OCI-LY1 (cell line): Measurements from ENCODE around the gene FABP6.

Experiments used
- H2AFZ ChIP-seq: fragments of 200-600 bp; sonication (generic), shearing (Covaris generic); 2 replicates; pipeline ENCODE4 v1.6.0; 2014; ENCODE audit warnings: antibody characterized with exemption, mild to moderate bottlenecking, low read length
- H3F3A ChIP-seq: fragments of 200-600 bp; sonication (generic), shearing (Covaris generic); 2 replicates; pipeline ENCODE4 v1.6.0; 2014; ENCODE audit warnings: mild to moderate bottlenecking, antibody characterized with exemption, low read length, moderate library complexity; ENCODE audit not compliant: insufficient read depth
- H3K27ac ChIP-seq: fragments of 200-600 bp; sonication (generic); 2 replicates; pipeline ENCODE4 v1.5.1; 2014; ENCODE audit warnings: low read length, mixed run types, mild to moderate bottlenecking, low read depth; ENCODE audit not compliant: poor library complexity, severe bottlenecking
- H3K27me3 ChIP-seq: fragments of 200-600 bp; sonication (generic); 2 replicates; pipeline ENCODE4 v1.6.0; 2014; ENCODE audit warnings: antibody characterized with exemption, mild to moderate bottlenecking, low read length, moderate library complexity; ENCODE audit not compliant: insufficient read depth
- H3K36me3 ChIP-seq: fragments of 200-600 bp; sonication (generic); 2 replicates; pipeline ENCODE4 v1.6.1; 2014; ENCODE audit warnings: mild to moderate bottlenecking, antibody characterized with exemption, low read length, moderate library complexity, mixed read lengths; ENCODE audit not compliant: insufficient read depth
- H3K4me1 ChIP-seq: fragments of 200-600 bp; sonication (generic); 2 replicates; pipeline ENCODE4 v1.5.1; 2014; ENCODE audit warnings: mild to moderate bottlenecking, low read length, moderate library complexity; ENCODE audit not compliant: insufficient read depth, severe bottlenecking
- H3K4me2 ChIP-seq: fragments of 200-600 bp; sonication (generic), shearing (Covaris generic); 2 replicates; pipeline ENCODE4 v1.6.1; 2014; ENCODE audit warnings: low read length
- H3K4me3 ChIP-seq: fragments of 200-600 bp; sonication (generic); 2 replicates; pipeline ENCODE4 v1.5.1; 2014; ENCODE audit warnings: low read length, low read depth, mild to moderate bottlenecking, mixed read lengths; ENCODE audit not compliant: poor library complexity, severe bottlenecking
- H3K79me2 ChIP-seq: fragments of 200-600 bp; shearing (Covaris generic); 2 replicates; pipeline ENCODE4 v1.6.1; 2016; ENCODE audit warnings: mixed run types, low read length, mixed read lengths; ENCODE audit not compliant: insufficient read depth
- H3K9ac ChIP-seq: fragments of 200-600 bp; sonication (generic), shearing (Covaris generic); 2 replicates; pipeline ENCODE4 v1.6.1; 2014; ENCODE audit warnings: mild to moderate bottlenecking, low read length, mixed read lengths
- H3K9me2 ChIP-seq: fragments of 200-600 bp; sonication (generic), shearing (Covaris generic); 2 replicates; pipeline ENCODE4 v1.6.1; 2014; ENCODE audit warnings: low read depth, mild to moderate bottlenecking, low read length, mixed read lengths
- H3K9me3 ChIP-seq: fragments of 200-600 bp; shearing (Covaris generic); 2 replicates; pipeline ENCODE4 v1.6.1; 2014; ENCODE audit warnings: low read length, mixed read lengths
- H4K20me1 ChIP-seq: fragments of 200-600 bp; sonication (generic), shearing (Covaris generic); 2 replicates; pipeline ENCODE4 v1.6.0; 2016; ENCODE audit warnings: mild to moderate bottlenecking, low read length; ENCODE audit not compliant: insufficient read depth
- EZH2 ChIP-seq: fragments of 200-600 bp; sonication (generic), shearing (Covaris generic); IDR thresholded peaks from 2 replicates; pipeline ENCODE4 v1.8.0; 2017; ENCODE audit warnings: borderline replicate concordance, mixed run types, mild to moderate bottlenecking, antibody characterized with exemption, low read length, moderate library complexity, mixed read lengths
- TF ChIP-seq, protein P1 (sequence below): fragments of 200-600 bp; sonication (generic), shearing (Covaris generic); IDR thresholded peaks from 2 replicates; pipeline ENCODE4 v1.5.1; 2017; ENCODE audit warnings: mild to moderate bottlenecking, antibody characterized with exemption, low read length, moderate library complexity, mixed read lengths

The FABP6 gene

DNA sequence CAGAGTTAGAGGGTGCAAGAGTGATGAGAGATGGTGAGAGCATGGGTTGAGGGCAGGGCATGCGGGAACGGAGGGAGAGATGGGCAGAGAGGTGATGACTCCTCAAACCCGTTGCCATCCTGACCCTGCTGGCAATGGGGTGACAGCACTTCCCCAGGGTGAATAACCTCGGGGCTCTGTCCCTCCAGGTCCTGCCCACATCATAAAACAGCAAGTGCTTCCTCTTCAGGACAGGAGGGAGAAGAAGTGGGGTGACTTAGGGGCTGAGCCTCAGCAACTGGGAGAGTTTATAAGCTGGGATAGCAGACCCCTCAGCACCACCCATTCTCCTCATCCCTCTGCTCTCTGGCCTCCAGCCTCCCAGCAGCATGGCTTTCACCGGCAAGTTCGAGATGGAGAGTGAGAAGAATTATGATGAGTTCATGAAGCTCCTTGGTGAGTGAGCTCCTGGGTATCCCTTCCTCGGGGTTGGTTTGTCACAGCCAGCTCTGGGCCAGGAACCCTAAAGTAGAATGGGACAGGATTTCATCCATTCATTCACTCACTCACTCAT is at the start of gene FABP6:
TSS of gene FABP6 (plus strand) at position 317 of the 553 bp plus-strand sequence. CDS start at position 369, 52 bp downstream.
- no peaks in the 10 kb centered on the region for H3F3A ChIP-seq
- no peak within 1 kb of the TSS for H3K9ac ChIP-seq
- no peaks in the 10 kb centered on the region for H4K20me1 ChIP-seq
- H3K27me3 ChIP-seq = no peaks in the 10 kb centered on the region
- H3K4me2 ChIP-seq = no peak within 1 kb of the TSS
- no peak within 1 kb of the TSS for H2AFZ ChIP-seq
- no peaks in the 10 kb centered on the region for H3K36me3 ChIP-seq
- H3K9me2 ChIP-seq = no peaks in the 10 kb centered on the region
- no peak for TF ChIP-seq EZH2
- TF ChIP-seq, protein P1, sequence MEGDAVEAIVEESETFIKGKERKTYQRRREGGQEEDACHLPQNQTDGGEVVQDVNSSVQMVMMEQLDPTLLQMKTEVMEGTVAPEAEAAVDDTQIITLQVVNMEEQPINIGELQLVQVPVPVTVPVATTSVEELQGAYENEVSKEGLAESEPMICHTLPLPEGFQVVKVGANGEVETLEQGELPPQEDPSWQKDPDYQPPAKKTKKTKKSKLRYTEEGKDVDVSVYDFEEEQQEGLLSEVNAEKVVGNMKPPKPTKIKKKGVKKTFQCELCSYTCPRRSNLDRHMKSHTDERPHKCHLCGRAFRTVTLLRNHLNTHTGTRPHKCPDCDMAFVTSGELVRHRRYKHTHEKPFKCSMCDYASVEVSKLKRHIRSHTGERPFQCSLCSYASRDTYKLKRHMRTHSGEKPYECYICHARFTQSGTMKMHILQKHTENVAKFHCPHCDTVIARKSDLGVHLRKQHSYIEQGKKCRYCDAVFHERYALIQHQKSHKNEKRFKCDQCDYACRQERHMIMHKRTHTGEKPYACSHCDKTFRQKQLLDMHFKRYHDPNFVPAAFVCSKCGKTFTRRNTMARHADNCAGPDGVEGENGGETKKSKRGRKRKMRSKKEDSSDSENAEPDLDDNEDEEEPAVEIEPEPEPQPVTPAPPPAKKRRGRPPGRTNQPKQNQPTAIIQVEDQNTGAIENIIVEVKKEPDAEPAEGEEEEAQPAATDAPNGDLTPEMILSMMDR = no peak
- H3K9me3 ChIP-seq = no peaks in the 10 kb centered on the region
- no peak within 1 kb of the TSS for H3K4me3 ChIP-seq
- no peaks in the 10 kb centered on the region for H3K4me1 ChIP-seq
- H3K27ac ChIP-seq = no peak within 1 kb of the TSS
- H3K79me2 ChIP-seq = no peaks in the 10 kb centered on the region

DNA sequence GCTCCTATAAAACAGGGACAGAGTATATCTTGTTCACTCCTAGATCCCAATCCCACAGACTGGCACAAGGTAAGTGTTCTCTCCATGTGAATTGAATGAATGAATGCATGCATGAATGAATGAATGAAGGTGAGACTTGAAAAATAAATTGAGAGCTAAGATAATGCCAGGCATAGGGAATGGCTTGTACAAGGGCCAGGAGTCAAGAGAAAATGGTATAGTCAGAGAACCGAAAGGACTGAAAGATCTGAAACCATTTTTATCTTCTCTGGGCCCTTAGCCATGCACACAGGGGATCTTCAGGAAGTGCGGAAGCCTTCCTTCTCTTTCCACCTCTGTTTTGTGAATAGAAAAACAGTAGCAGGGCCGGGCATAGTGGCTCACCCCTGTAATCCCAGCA is 48.4 kb upstream of the FABP6 start:
- no peak overlapping the region for H3K27ac ChIP-seq

GRCh38 chr5:160181965-160182622 is 47.2 kb upstream of the FABP6 start:
- Histone ChIP-seq H3K9ac (no peak overlapping the region), H3K27ac (no peak overlapping the region), H3F3A (no peaks in the 10 kb centered on the region), H3K36me3 (no peaks in the 10 kb centered on the region), H3K27me3 (peaks cover 7% of the 10 kb centered on the region; the same call in 1 of the 2 replicates), H3K9me3 (no peaks in the 10 kb centered on the region), H2AFZ (no peak overlapping the region), H3K4me1 (no peaks in the 10 kb centered on the region), H3K79me2 (no peaks in the 10 kb centered on the region), H4K20me1 (no peaks in the 10 kb centered on the region), H3K4me2 (no peak overlapping the region), H3K4me3 (no peak overlapping the region), H3K9me2 (no peaks in the 10 kb centered on the region)
- TF ChIP-seq, protein P1 = no peak
- TF ChIP-seq EZH2 = no peak

More for the DNA sequence above, 48.4 kb upstream of the FABP6 start:
- Histone ChIP-seq H4K20me1 (no peaks in the 10 kb centered on the region), H3K9ac (no peak overlapping the region), H3K27me3 (0 out of 2 replicates have a peak, but pooled peaks cover 4% of the 10 kb centered on the region), H3K36me3 (no peaks in the 10 kb centered on the region), H3K79me2 (no peaks in the 10 kb centered on the region), H3K9me3 (no peaks in the 10 kb centered on the region), H3K9me2 (no peaks in the 10 kb centered on the region), H3K4me3 (no peak overlapping the region), H3F3A (no peaks in the 10 kb centered on the region), H2AFZ (no peak overlapping the region), H3K4me1 (no peaks in the 10 kb centered on the region), H3K4me2 (no peak overlapping the region)
- no peak for TF ChIP-seq EZH2
- TF ChIP-seq, protein P1 = no peak
